Measurements from ENCODE around the gene SNRNP40. TPM values are rescaled to one million over a fixed set of nuclear protein-coding genes. Genes with fewer than 3 reads are reported as not detected.

Gene SNRNP40
- total and polyA plus RNA-seq, 9 donors: 26.0 to 62.3 (median 43.2) TPM

- WGBS, 3 donors: 73 to 81% (median 74%) methylated on average over 8 of the region's 8 CpGs
- no peaks in the 10 kb centered on the region for H3K36me3 ChIP-seq
- intact Hi-C loops (cut with DNase I): no loop called here
- H3K4me3 ChIP-seq: no peak overlapping the region
- TF ChIP-seq CTCF (IDR thresholded peaks at IDR 0.05): no peak
- no peak for TF ChIP-seq EP300 (IDR thresholded peaks at IDR 0.05)
- TF ChIP-seq POLR2A (IDR thresholded peaks at IDR 0.05): no peak
- no peaks in the 10 kb centered on the region for H3K4me1 ChIP-seq (ENCODE audit: insufficient read depth)
- no peaks in the 10 kb centered on the region for H3K27me3 ChIP-seq
- no peak overlapping the region for H3K27ac ChIP-seq
- no peak for DNase-seq
- H3K9me3 ChIP-seq: no peaks in the 10 kb centered on the region
Measured at GRCh38 chr1:31241321-31241720, 55.3 kb downstream of the SNRNP40 start.

- H3K27ac ChIP-seq: no peak within 1 kb of the TSS
- DNase-seq: peak in 1 of 5 donors; percentile 27
- intact Hi-C loops (cut with DNase I): no loop called here
- no peaks in the 10 kb centered on the region for H3K9me3 ChIP-seq
- WGBS, 3 donors: 0 to 1% (median 1%) methylated on average over 19 to 56 of the region's 57 CpGs
- H3K4me3 ChIP-seq: no peak within 1 kb of the TSS
- no peaks in the 10 kb centered on the region for H3K4me1 ChIP-seq (ENCODE audit: insufficient read depth)
- no peaks in the 10 kb centered on the region for H3K27me3 ChIP-seq
- no peak for TF ChIP-seq CTCF (IDR thresholded peaks at IDR 0.05)
- TF ChIP-seq POLR2A (IDR thresholded peaks at IDR 0.05): no peak
- TF ChIP-seq EP300 (IDR thresholded peaks at IDR 0.05): no peak
- H3K36me3 ChIP-seq: no peaks in the 10 kb centered on the region
Measured at GRCh38 chr1:31239653-31240241, 56.8 kb downstream of the SNRNP40 start, which contains the start of gene NKAIN1. NKAIN1 (minus strand) TSS chr1:31239887; CDS start chr1:31239547, 340 bp downstream.

- TF ChIP-seq EP300 (IDR thresholded peaks at IDR 0.05): no peak
- TF ChIP-seq POLR2A (IDR thresholded peaks at IDR 0.05): no peak
- TF ChIP-seq CTCF (IDR thresholded peaks at IDR 0.05): no peak
- Histone ChIP-seq H3K27me3 (no peaks in the 10 kb centered on the region), H3K27ac (no peak overlapping the region), H3K4me3 (no peak overlapping the region), H3K4me1 (ENCODE audit: insufficient read depth) (no peaks in the 10 kb centered on the region), H3K36me3 (no peaks in the 10 kb centered on the region), H3K9me3 (no peaks in the 10 kb centered on the region)
- intact Hi-C loops (cut with DNase I): no loop called here
- WGBS, 3 donors: 1 to 2% (median 1%) methylated on average over 39 to 56 of the region's 56 CpGs
- DNase-seq: no peak
Measured at GRCh38 chr1:31238986-31239613, 57.5 kb downstream of the SNRNP40 start.

GRCh38 chr1:31238612-31238985 lies 58.0 kb downstream of the SNRNP40 start:
- TF ChIP-seq EP300 (IDR thresholded peaks at IDR 0.05) (no peak), CTCF (IDR thresholded peaks at IDR 0.05) (no peak), POLR2A (IDR thresholded peaks at IDR 0.05) (no peak)
- Histone ChIP-seq H3K4me3 (no peak overlapping the region), H3K27me3 (no peaks in the 10 kb centered on the region), H3K36me3 (no peaks in the 10 kb centered on the region), H3K9me3 (no peaks in the 10 kb centered on the region), H3K4me1 (ENCODE audit: insufficient read depth) (no peaks in the 10 kb centered on the region), H3K27ac (no peak overlapping the region)
- no peak for DNase-seq
- WGBS, 3 donors: 25 to 28% (median 27%) methylated on average over 4 of the region's 4 CpGs
- intact Hi-C loops (cut with DNase I): no loop called here
